Fibroblast of lung (primary cell): ENCODE results near the gene MRPS12. TPM values are rescaled to one million over a fixed set of nuclear protein-coding genes. Genes with fewer than 3 reads are reported as not detected.
"Not testable (repeated sequence)": the region's sequence is repeated elsewhere in the genome, so short reads cannot be mapped to it uniquely, and the experiment has no call there.

ENCODE experiments used
- DNase-seq, 2 donors: peaks; one replicate each; pipeline versions ENCODE4 v3.0.0 to v3.0.0-alpha.2; 2010; ENCODE audit warnings: low read depth in 2 of 2
- H2AFZ ChIP-seq: 2 replicates; pipeline ENCODE4 v1.5.1; 2012; ENCODE audit warnings: low read length, control low read depth, inconsistent platforms
- H3K27ac ChIP-seq: 2 replicates; pipeline ENCODE4 v1.5.1; 2011; ENCODE audit warnings: low read length, control low read depth; ENCODE audit not compliant: insufficient read depth
- H3K27me3 ChIP-seq: 2 replicates; pipeline ENCODE4 v1.5.1; 2011; ENCODE audit warnings: mild to moderate bottlenecking, low read length; ENCODE audit not compliant: control insufficient read depth, insufficient read depth
- H3K36me3 ChIP-seq: 2 replicates; pipeline ENCODE4 v1.5.1; 2011; ENCODE audit warnings: low read length; ENCODE audit not compliant: control insufficient read depth, insufficient read depth
- H3K4me1 ChIP-seq: 2 replicates; pipeline ENCODE4 v1.5.1; 2011; ENCODE audit warnings: low read length; ENCODE audit not compliant: control insufficient read depth, insufficient read depth; ENCODE audit errors: extremely low read depth
- H3K4me2 ChIP-seq: 2 replicates; pipeline ENCODE4 v1.5.1; 2011; ENCODE audit warnings: low read length, control low read depth; ENCODE audit not compliant: insufficient read depth; ENCODE audit errors: extremely low read depth
- H3K4me3 ChIP-seq, 4 experiments: fragments of 200-600 bp in 1 of 4; sonication (generic) in 1 of 4; replicated peaks in 1 of 4; 2 replicates each; pipeline ENCODE4 v1.5.1; 2011 to 2016; ENCODE audit warnings: low read length in 4 of 4, low read depth in 3 of 4, mild to moderate bottlenecking in 3 of 4, control low read depth in 2 of 4, inconsistent platforms in 1 of 4, mixed read lengths in 1 of 4; ENCODE audit not compliant: insufficient read depth in 1 of 4; ENCODE audit errors: control extremely low read depth in 1 of 4
- H3K79me2 ChIP-seq: 2 replicates; pipeline ENCODE4 v1.5.1; 2012; ENCODE audit warnings: mild to moderate bottlenecking, low read length, inconsistent platforms; ENCODE audit not compliant: control insufficient read depth, insufficient read depth
- H3K9ac ChIP-seq: 2 replicates; pipeline ENCODE4 v1.5.1; 2011; ENCODE audit warnings: mild to moderate bottlenecking, low read length, control low read depth; ENCODE audit not compliant: insufficient read depth
- H3K9me3 ChIP-seq: 2 replicates; pipeline ENCODE4 v1.5.1; 2012; ENCODE audit warnings: low read depth, low read length; ENCODE audit not compliant: control insufficient read depth, insufficient read depth
- H4K20me1 ChIP-seq: 2 replicates; pipeline ENCODE4 v1.5.1; 2011; ENCODE audit warnings: low read length; ENCODE audit not compliant: control insufficient read depth, insufficient read depth; ENCODE audit errors: extremely low read depth
- EZH2 ChIP-seq: IDR thresholded peaks from 2 replicates; pipeline ENCODE4 v1.5.1; 2012; ENCODE audit warnings: low read length, control low read depth, mild to moderate bottlenecking; ENCODE audit errors: missing control alignments
- polyA plus RNA-seq, 2 donors: library from polyadenylated mRNA; depleted of rRNA in 1 of 2; stranded (reverse) in 1 of 2; unstranded in 1 of 2; fragments of >200 nt; gene quantifications; 2 replicates each; pipeline ENCODE4 v1.2.1, GENCODE V29; 2011 to 2012; ENCODE audit warnings: missing spikeins in 1 of 2
- total RNA-seq: library from RNA; depleted of rRNA; stranded (reverse); fragments of >200 nt; gene quantifications from 2 replicates; pipeline ENCODE4 v1.2.1, GENCODE V29; 2014
- TF ChIP-seq, protein P1 (sequence below), 2 donors: IDR thresholded peaks in 1 of 2; conservative IDR thresholded peaks in 1 of 2; 1 replicate in 1 of 2; 2 replicates in 1 of 2; pipeline ENCODE4 v1.5.1; 2011 to 2012; ENCODE audit warnings: low read length in 2 of 2, control low read depth in 1 of 2, inconsistent platforms in 1 of 2, low read depth in 1 of 2, mild to moderate bottlenecking in 1 of 2

The MRPS12 gene
- total and polyA plus RNA-seq, 2 donors (not counting 1 experiment from before 2014, with no cell fraction given): 14.7 to 21.8 TPM

DNA sequence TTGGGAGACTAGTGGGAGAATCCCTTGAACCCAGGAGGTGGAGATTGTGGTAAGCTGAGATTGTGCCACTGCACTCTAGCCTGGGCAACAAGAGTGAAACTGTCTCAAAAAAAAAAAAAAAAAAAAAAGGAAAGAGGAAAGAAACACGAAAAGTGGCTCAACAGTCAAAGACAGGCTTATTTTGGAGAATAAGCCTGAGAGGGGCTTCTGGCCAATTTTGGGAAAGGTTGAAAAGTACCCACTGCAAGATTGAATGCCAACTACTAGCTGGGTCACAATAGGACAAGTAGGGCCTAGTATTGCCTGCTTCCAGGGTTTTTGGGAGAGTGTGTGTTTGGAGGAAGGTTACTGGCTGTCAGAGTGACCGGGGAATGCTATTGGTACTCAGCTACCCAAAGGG lies 27.6 kb downstream of the MRPS12 start:
- H3K4me3 ChIP-seq: no peak overlapping the region
- H3K36me3 ChIP-seq: no peaks in the 10 kb centered on the region
- no peaks in the 10 kb centered on the region for H4K20me1 ChIP-seq
- no peak for TF ChIP-seq EZH2
- no peaks in the 10 kb centered on the region for H3K27me3 ChIP-seq
- no peak overlapping the region for H3K4me2 ChIP-seq
- no peak for DNase-seq
- no peak overlapping the region for H2AFZ ChIP-seq
- H3K9me3 ChIP-seq: no peaks in the 10 kb centered on the region
- no peaks in the 10 kb centered on the region for H3K4me1 ChIP-seq
- no peak overlapping the region for H3K9ac ChIP-seq
- H3K79me2 ChIP-seq: no peaks in the 10 kb centered on the region
- H3K27ac ChIP-seq: no peak overlapping the region

DNA sequence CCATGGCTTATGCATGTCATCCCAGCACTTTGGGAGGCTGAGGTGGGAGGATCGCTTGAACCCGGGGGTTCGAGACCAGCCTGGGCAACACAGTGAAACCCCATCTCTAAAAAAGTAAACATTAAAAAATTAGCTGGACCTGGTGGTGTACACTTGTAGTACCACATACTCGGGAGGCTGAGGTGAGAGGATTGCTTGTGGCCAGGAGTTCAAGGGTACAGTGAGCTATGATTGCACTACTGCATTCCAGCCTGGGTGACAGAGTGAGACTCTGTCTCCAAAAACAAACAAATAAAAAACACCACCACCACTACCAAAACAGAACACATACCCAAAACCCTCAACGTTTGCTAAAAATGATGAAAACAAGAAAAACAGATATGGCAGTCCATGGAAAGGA lies 28.9 kb downstream of the MRPS12 start:
- Histone ChIP-seq H3K27ac (no peak overlapping the region), H3K4me2 (no peak overlapping the region), H3K4me1 (no peaks in the 10 kb centered on the region), H3K36me3 (no peaks in the 10 kb centered on the region), H2AFZ (no peak overlapping the region), H3K9me3 (no peaks in the 10 kb centered on the region), H4K20me1 (no peaks in the 10 kb centered on the region), H3K79me2 (no peaks in the 10 kb centered on the region), H3K4me3 (no peak overlapping the region), H3K27me3 (no peaks in the 10 kb centered on the region), H3K9ac (no peak overlapping the region)
- TF ChIP-seq, protein P1, sequence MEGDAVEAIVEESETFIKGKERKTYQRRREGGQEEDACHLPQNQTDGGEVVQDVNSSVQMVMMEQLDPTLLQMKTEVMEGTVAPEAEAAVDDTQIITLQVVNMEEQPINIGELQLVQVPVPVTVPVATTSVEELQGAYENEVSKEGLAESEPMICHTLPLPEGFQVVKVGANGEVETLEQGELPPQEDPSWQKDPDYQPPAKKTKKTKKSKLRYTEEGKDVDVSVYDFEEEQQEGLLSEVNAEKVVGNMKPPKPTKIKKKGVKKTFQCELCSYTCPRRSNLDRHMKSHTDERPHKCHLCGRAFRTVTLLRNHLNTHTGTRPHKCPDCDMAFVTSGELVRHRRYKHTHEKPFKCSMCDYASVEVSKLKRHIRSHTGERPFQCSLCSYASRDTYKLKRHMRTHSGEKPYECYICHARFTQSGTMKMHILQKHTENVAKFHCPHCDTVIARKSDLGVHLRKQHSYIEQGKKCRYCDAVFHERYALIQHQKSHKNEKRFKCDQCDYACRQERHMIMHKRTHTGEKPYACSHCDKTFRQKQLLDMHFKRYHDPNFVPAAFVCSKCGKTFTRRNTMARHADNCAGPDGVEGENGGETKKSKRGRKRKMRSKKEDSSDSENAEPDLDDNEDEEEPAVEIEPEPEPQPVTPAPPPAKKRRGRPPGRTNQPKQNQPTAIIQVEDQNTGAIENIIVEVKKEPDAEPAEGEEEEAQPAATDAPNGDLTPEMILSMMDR (conservative IDR thresholded peaks at IDR 0.05 in 1 of 2, IDR thresholded peaks at IDR 0.05 in 1 of 2; ENCODE audit: low read depth in 1 of 2, low read length in 2 of 2): no peak
- TF ChIP-seq EZH2: no peak
- DNase-seq: no peak

- H3K79me2 ChIP-seq: no peaks in the 10 kb centered on the region
- no peaks in the 10 kb centered on the region for H3K9me3 ChIP-seq
- no peak overlapping the region for H2AFZ ChIP-seq
- DNase-seq: no peak
- no peaks in the 10 kb centered on the region for H3K36me3 ChIP-seq
- H4K20me1 ChIP-seq: no peaks in the 10 kb centered on the region
- no peaks in the 10 kb centered on the region for H3K27me3 ChIP-seq
- no peak overlapping the region for H3K9ac ChIP-seq
- no peaks in the 10 kb centered on the region for H3K4me1 ChIP-seq
- H3K4me3 ChIP-seq: no peak overlapping the region
- H3K4me2 ChIP-seq: no peak overlapping the region
- H3K27ac ChIP-seq: no peak overlapping the region
- no peak for TF ChIP-seq EZH2
- TF ChIP-seq, protein P1 (conservative IDR thresholded peaks at IDR 0.05 in 1 of 2, IDR thresholded peaks at IDR 0.05 in 1 of 2; ENCODE audit: low read depth in 1 of 2, low read length in 2 of 2): no peak
Measured at GRCh38 chr19:38964738-38965137, 34.0 kb downstream of the MRPS12 start.

- H3K27ac ChIP-seq, H3K36me3 ChIP-seq, H3K4me1 ChIP-seq, H3K79me2 ChIP-seq, H3K9me3 ChIP-seq, DNase-seq, H4K20me1 ChIP-seq, H2AFZ ChIP-seq, H3K27me3 ChIP-seq, H3K4me3 ChIP-seq, H3K9ac ChIP-seq, H3K4me2 ChIP-seq: not testable (repeated sequence)
Measured at GRCh38 chr19:38966149-38966548, 35.4 kb downstream of the MRPS12 start.
